ENCODE results near the gene EPN2. TPM values are rescaled to one million over a fixed set of nuclear protein-coding genes. Genes with fewer than 3 reads are reported as not detected.
"Not testable (repeated sequence)": the region's sequence is repeated elsewhere in the genome, so short reads cannot be mapped to it uniquely, and the experiment has no call there.

Gene EPN2
- total RNA-seq, 1 experiment from 2014 or later, result 18.1 TPM

DNA sequence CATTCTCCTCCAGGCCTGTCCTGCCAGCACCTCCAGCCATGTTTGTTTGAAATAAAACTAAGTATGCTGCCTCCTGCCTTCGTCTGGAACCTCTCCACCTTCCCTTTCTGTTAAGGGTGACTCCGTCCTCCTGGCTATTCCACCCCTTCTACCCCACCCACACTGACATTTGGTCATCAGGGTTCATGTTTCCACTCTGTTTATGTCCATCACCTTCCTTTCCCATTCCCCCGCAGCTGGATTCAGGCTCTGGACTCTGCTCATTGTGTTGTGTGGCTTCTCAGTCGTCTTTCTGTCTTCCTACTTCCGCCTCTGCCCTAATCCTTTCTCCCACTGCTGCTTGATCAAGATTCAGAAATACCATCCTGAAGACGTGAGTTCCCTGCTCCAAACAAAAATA, 28.6 kb downstream of the EPN2 start:
- DNase-seq (ENCODE audit: low spot score), result no peak

DNA sequence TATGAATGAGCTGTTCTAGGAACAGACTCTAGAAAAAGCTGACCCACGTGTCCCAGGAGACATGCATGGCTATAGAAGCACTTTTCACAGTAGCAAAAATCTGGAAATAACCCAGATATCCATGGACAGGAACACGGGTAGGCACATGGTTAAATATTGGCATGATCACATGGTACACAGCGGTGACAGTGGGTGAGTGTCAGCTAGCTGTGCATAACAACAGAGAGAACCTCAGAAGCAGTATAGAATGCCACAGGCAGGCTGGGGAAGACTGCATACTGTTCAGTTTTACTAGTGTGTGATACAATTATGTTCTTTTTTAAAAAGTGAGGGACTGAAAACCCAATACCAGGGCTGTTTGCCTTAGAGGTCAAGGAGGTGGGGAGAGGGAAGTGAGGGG, 31.4 kb downstream of the EPN2 start:
- DNase-seq (ENCODE audit: low spot score), result no peak

DNA sequence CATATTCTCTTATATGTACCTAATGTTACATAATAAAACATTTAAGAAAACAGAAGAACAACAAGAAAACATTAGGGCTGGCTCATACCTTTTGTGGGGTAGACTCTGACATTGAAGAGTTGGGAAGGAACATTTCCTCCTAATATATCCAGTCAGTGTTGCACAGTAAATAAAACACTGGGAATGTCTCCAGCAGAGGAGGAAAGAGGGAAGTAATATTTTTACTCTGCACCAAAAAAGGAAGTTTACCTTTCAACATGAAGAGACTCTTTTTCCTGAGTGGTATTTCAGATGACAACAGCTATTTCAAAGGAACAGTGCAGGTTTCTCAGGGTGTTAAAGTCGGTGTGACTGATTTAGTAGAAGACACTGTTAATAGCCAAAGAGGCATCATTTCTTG, 31.9 kb downstream of the EPN2 start:
- DNase-seq (ENCODE audit: low spot score), result no peak

DNA sequence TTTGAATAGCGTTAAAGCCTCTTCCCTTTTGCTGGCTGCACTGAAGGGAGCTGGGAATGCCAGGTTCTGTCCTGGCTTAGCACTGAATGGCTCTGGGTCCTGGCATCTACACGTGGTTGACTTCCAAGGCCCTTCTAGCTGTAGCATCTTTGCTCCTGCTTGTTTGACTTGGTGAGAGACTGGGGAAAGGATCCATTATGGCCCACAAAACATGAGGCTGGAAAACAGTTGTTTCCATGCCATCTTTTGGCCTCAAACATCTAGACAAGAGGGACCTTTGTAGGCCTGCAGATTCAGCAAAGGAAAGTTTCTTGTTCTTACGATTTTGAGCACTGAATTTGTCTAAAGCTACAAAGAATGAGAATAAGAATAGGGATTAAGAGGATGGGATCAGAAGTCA, 32.5 kb downstream of the EPN2 start:
- DNase-seq (ENCODE audit: low spot score), result no peak

DNA sequence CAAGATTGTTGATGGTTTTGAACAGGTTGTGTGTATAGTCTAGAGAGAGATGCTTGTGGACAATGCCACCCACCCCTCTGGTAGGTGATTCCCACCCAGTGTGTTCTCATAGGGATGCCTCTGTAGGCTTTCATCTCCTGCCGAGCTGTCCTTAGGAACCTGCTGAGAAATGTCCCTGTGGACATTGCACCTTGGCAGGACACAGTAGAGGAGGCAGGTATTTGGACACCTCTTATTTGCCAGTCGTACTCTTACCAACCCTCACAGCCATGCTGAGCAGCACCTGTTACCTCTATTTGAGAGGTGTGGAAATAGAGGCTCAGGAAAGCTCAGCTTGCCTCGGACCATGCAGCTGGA, 33.2 kb downstream of the EPN2 start:
- no peak for DNase-seq (ENCODE audit: low spot score)

DNA sequence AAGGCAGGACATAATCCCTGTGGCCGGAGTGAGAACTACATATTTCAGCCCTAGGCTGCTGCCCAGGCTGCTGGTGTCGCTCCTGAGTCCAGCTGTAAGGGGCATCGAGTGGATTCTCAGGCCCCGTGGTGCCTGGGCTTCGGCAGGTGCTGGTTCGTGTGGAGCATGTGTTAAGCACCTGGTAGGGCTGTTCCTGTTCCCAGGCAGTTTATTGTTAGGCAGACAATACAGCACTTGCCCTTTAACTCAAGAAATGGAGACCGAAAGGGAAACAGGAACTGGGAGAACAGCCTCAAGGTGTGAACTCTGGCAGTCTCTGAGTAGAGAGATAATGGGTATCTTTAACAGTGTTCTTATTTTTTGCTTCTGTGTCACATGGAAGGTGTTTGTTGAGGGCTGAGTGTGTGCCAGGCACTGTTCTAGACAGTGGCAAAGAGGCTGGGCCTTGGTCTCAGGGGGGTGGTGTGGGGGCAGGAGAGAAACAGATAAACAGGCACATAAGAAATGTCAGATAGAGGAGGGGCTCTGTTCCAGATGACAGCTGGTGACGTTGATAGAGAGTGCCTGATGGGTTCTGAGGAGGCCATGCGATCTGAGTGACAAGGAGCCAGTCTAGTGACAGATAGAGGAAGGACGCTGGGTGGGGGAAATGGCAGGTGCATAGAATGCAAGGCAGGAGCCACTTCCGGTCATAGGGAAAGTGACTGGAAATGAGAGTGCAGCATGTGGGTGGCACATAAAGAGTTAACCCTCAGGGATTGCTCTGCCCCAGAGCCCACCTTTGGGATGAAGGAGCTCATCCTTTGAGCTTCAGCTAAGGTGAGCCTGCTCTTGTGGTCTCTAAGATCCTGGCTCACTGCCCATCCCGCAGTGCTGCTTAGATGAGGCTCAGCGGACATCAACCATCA, 33.8 kb downstream of the EPN2 start:
- DNase-seq (ENCODE audit: low spot score), result no peak

DNA sequence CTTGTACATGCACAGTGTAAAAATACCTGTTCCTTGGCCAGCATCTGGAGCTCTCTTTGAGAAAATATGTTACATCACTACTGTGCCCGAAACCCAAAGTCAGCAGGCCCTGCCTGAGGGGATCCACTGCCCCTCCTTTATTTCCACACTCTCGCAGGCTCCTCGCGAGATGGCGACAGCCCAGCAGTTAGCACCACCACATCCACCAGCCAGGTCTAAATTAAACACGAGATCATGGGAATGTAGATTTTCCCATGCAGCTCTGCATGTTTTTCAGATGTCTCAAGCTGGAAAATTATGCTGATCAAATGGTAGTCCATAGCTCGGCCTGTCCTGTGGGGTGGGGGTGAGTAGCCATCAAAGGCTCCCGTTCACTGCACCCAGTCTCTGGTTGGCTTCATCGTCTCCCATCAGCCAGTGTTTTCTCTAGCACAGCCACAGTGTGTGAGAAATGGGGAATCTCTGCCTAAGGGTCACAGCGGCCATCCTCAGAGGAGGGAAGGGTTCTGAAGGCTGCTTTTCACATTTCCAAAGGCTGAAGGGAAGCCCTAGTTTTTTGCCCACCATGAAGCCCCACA, 34.7 kb downstream of the EPN2 start:
- DNase-seq (ENCODE audit: low spot score), result no peak

DNA sequence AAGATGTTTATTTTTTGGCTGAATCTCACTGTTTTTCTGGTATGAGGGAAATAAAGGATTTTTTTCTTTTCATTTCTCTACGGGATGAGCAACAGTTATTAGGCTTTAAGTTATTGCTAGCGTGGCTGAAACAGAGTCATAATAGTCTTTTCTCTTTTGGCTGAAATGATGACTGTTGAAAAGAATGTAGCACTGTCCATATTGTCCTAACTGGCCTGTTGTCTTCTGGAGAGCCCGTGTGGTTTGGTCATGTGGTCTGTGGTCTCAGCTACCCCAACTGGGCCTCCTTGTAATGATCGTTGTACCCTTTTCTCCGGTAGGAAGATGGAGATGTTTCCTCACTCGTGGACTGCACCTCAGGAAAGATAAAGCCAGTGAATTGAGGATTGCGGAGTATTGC, 36.6 kb downstream of the EPN2 start:
- DNase-seq (ENCODE audit: low spot score), result no peak

DNA sequence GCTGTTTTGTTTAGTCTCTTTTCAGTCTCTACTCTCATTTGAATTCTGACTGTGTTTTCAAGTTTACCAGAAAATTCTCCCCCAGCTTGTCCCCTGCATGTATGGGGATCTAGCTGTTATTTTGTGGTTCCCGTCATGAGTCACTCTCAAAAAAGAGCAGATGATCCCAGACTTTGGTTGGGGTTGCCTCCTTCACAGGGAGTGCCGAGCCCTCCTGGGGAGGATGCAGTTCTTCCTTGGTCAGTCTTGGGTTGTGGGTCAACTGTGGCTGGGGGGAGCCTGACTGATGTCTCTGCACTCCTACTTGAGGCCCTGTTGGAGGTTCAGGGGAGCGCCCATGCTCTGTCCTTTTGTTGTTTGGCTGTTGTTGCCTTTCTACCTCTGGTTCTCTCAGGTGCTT, 37.7 kb downstream of the EPN2 start:
- DNase-seq (ENCODE audit: low spot score), result no peak

DNA sequence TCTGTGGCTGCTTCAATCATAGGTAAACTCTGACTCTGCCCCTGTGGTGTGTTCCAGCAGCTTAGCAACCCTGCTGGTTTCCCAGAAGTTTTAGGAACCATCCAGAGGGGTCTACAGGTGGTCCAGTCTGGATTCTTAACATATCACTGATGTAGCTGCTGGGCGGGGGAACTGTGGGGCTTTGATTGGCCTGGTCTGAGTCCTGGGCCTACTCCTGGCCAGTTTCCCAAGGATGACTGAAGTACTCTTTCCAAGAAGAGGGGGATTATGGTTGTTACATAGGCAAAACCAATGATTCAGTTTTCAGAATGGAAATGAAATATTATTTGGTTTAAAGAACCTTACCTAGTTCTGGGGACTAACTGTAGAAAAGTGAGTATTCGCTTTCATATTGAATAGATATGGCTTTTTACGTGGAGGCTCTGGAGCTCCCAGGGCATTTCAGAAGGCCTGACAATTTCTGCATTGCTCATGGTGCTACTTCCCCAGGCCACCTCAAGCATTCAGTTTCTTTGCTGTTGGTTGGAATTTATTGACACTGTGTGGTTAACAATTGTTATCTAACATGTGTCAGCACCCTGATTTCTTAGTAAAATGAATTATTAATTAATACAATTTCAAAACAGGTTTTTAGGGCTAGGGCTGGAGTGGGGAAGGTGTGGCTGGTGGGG, 38.4 kb downstream of the EPN2 start:
- no peak for DNase-seq (ENCODE audit: low spot score)

DNA sequence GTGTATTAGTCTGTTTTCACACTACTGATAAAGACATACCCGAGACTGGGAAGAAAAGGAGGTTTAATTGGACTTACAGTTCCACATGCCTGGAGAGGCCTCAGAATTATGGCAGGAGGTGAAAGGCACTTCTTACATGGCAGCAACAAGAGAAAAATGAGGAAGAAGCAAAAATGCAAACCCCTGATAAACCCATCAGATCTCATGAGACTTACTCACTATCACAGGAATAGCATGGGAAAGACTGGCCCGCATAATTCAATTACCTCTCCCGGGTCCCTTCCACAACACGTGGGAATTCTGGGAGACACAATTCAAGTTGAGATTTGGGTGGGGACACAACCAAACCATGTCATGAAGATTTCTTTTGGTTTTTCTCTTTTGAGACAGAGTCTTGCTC, 41.1 kb downstream of the EPN2 start:
- DNase-seq (ENCODE audit: low spot score), result not testable (repeated sequence)

DNA sequence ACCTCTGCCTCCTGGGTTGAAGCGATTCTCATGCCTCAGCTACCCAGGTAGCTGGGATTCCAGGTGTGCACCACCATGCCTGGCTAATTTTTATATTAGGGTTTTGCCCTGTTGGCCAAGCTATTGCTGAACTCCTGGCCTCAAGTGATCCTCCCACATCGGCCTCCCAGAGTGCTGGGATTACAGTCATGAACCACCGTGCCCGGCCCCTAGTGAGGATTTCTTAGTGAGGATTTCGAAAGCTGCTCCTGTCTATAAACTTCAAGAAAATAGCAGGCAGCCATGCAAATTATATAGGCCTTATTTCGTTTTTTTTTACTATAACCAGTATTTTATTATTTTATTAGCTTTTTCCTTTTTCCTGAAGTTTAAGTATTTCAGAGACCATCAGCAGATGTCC, 41.6 kb downstream of the EPN2 start:
- no peak for DNase-seq (ENCODE audit: low spot score)

DNA sequence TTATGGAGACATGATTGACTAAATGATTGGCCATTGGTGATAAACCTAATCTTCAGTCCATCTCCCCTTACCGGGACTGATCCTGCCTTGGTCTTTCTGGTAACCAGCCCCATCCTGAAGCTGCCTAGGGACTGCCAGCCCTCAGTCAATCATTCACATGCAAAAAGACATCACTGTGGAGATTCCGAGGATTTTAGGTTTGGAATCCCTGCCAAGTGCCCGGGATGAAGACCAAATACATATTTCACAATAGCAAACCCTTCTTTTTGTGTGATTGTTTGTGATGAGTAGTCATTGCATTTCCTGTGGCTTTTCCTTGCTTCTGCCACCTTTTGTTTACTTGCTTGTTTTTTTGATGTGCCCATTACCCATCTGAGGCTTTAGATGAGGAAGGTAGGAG, 44.0 kb downstream of the EPN2 start:
- DNase-seq (ENCODE audit: low spot score), result no peak

DNA sequence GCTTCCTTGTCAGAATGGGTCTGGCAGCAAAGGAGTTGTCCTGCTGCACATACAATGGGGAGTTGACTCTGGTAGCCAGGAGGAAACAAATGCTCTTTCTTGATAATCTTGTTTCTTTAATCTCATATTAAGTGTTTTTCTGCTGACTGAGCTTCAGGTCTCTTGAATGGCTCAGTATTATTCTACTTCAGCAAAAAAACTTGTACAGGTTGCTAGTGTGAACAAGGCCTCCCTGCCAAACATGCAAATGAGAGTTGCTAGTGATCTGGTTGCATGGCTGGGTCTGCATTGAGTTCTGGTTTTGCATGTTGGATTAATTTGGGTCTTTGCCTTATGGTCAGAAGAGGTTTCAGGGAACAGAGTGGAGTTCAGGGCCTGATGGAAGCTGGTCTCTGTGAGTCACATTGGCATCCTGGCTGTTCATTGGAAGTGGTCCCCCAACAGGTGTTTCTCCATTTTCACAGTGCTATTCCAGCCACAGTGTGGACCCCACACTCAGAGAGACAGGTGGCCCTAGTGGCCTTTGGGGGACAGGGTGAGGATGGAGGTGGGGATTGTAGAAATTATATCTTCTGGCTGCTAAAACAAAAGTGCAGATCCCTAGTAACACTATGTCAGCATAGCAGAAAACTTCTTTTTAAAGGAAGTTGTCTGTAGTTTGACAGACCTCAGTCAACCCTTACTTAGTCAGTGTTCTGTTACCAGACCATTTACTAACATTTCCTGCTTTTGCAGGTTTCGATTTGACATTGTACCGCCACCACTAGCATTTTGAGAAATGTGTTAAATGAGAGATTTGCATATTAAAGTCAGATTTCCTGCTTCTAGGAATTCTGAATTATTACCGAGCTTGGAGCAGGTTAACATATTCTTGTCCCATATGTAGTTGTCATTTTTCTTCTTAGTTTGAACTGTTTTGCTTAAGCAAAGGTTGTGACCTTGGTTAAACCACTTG, 47.1 kb downstream of the EPN2 start:
- no peak for DNase-seq (ENCODE audit: low spot score)

DNA sequence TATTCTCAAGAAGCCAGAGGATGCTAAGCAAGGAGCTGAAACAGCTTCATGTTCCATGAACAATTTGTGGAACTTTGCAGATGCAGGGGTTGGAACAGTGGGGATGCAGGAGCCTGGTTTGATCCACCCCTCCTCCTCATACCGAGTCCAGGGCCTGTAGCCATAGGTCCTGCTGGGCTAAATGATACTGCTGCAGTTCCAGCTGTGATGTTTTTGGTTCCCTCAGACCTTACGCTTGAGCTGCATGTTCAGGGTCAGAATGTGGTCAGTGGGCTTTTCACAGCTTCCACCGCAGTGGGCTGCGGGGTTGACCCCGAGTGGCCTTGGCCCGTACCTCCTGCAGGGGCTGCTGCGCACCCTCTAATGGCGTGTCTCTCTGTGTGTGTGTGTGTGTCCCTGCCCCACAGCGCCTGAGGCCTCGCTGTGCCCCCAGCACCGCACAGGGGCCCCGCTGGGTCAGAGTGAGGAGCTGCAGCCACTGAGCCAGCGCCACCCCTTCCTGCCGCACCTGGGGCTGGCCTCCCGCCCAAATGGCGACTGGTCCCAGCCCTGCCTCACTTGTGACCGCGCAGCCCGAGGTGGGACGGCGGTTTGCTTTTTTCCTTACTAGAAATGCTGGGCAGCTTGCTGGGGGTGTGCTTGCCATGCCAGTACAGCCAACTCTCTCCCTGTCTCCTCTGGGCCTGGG, 48.2 kb downstream of the EPN2 start:
- no peak for DNase-seq (ENCODE audit: low spot score)

DNA sequence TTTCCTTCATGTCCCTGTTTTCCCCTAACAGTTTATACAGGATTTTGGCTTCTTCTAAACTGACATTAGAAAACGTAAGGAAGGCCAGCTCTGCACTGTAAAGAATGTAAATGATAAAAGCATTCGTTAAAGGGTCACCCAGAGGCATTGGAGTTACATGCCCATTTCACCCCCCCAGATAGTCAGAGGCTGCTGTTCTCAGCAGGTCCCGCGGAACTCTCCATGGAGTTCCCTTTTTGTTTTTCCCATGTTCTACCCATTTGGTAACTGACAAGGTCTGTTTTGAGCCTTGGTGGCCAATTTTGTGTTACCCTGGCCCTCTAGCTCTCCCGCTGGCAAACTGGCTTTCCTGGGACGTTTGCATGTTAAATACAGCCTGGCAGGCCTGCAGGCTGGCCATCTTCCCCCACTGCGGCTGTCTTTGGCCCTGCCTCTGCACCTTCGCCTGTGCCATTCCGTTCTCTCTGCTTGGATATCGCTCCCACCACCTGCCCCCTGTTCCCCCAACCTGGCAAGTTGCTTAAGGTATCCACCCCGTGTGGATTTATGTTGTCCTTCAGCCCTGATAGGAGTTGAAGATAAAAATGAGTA, 49.7 kb downstream of the EPN2 start:
- DNase-seq (ENCODE audit: low spot score), result no peak

DNA sequence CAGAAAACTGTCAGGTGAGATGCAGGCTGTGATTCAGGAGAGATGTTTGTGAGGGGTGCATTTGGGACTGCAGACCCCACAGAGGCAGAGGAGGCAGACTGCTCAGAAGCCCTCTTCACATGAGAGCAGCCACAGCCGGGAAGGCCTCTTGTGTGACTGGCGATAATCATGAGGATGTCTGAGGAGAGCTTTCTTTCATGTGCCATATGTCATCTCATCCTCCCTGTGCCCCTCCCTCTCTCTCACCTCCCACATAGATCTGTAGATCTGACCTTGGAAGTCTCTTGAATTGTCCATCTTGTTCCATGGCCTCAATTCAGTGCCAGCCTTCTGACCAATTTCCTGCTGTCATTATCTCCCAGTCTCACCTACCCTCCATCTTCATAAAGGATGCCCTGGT, 50.5 kb downstream of the EPN2 start:
- DNase-seq (ENCODE audit: low spot score), result no peak

DNA sequence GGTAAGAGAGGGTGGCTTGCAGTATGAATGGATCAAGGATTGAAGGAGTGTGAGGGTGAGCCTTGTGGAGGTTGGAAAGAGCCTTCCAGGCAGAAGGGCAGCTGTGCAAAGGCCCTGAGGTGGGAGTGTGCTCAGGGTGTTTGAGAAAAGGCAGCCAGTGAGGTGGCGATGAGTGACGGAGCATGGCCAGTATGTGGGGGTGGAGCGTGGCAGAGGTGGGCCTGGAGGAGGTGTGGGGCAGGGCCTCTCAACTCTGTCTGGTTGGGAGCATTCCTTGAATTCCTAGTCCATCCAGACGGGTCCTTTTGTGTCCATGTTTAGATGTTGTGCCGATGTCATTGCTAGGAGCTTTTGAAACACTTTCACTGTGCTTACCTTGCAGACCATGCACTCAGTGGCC, 51.3 kb downstream of the EPN2 start:
- no peak for DNase-seq (ENCODE audit: low spot score)

DNA sequence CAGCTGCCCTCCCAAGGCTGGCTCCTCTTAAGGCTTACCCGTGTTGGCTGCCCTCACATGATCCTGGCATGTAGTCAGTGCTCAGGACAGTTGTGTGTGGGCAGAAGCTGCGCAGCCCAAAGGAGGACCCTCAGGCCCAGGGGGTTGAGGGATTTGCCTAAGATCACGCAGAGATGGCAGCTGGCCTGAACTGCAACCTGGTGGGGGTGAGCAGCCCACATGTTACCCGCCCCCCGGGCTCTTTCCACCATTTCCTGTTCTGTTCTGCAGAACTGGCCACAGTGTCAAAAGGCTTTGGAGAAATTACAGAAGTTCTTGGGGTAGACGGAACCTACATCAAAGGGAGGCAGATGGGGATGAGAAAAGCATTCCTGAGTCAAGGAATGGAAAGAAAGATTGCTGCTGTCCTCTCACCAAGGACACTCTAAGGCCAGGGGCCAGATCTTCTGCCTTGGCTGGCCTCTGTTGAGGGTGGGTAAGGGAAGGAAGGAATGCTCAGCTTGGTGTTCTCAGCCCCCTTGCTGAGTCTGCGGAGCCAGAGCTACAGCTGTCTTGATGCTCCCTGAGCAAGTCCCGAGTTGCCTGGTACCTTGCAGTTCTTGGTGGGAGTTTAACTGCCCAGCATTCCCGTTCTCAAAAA, 53.0 kb downstream of the EPN2 start:
- no peak for DNase-seq (ENCODE audit: low spot score)

DNA sequence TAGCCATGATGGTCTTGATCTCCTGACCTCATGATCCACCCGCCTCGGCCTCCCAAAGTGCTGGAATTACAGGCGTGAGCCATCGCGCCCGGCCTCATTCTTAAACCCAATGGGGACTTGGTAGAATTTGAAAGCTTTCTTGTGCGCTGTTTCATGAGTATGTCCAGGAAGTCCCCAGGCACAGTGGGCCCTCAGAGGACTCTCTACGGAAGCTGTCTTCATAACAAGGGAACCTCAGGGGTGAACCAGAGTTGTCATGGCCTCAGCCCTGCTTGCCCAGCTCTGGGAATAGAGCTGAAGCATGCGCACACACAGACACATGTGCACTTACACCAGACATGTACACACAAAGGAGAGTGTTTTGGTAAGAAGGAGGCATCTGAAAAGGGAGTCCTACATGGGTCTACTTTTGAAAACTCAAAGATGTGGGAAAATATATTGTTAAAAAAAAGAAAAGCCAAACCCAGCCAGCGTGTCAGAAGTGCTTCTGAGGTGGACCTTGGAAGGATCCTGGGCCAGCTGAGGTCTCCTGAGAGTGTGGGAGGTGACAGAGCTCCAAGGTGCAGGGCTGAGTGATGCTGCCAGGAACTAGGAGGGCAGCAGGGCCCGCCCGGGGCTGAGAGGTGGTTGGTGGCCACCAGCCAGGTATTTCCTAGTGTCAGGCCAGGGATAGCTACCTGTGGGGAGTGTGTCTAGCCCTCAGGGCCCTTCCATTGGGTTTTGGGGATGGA, 54.6 kb downstream of the EPN2 start:
- no peak for DNase-seq (ENCODE audit: low spot score)

Data from HT-29 (cell line).